GM20431 (cell line): ENCODE results near the gene FGB.
"Not testable (repeated sequence)": the region's sequence is repeated elsewhere in the genome, so short reads cannot be mapped to it uniquely, and the experiment has no call there.

Source experiments
- in situ Hi-C: fragments of 300-500 bp; cut with MseI, MboI; formaldehyde crosslinking; loops from one replicate; pipeline ENCODE4 v1.15.0; 2020; ENCODE audit warnings: low sequenced_read_pairs; ENCODE audit not compliant: unreplicated experiment

The FGB gene

GRCh38 chr4:154591890-154592289, 29.1 kb downstream of the FGB start:
- in situ Hi-C loops: no loop called here

- in situ Hi-C loops: no loop called here
These were observed 31.1 kb downstream of the FGB start for GRCh38 chr4:154593868-154594267.

- in situ Hi-C loops: not testable (repeated sequence)
These were observed 31.5 kb downstream of the FGB start for GRCh38 chr4:154594343-154594742.

- in situ Hi-C loops: no loop called here
These were observed 33.0 kb downstream of the FGB start for GRCh38 chr4:154595807-154596206.

GRCh38 chr4:154597281-154597680, 34.5 kb downstream of the FGB start:
- in situ Hi-C loops: not testable (repeated sequence)

- in situ Hi-C loops: no loop called here
These were observed 35.3 kb downstream of the FGB start for GRCh38 chr4:154597798-154598774.

- in situ Hi-C loops: no loop called here
These were observed 39.7 kb downstream of the FGB start for GRCh38 chr4:154602404-154603020.

GRCh38 chr4:154603033-154603943, 40.5 kb downstream of the FGB start:
- in situ Hi-C loops: no loop called here

GRCh38 chr4:154604696-154605200, 41.9 kb downstream of the FGB start:
- in situ Hi-C loops: no loop called here

- in situ Hi-C loops: no loop called here
These were observed 44.2 kb downstream of the FGB start for GRCh38 chr4:154606728-154607723.

GRCh38 chr4:154608361-154609252, 45.8 kb downstream of the FGB start:
- in situ Hi-C loops: no loop called here

- in situ Hi-C loops: no loop called here
These were observed 46.7 kb downstream of the FGB start for GRCh38 chr4:154609532-154609931.

GRCh38 chr4:154610582-154610981, 47.8 kb downstream of the FGB start:
- in situ Hi-C loops: loop anchor here (10.0 kb wide), 1 partner anchor 56 kb away; the partner anchor contains the start of gene PLRG1

- in situ Hi-C loops: loop anchor here (10.0 kb wide), 1 partner anchor 57 kb away; the partner anchor contains the start of gene PLRG1
These were observed 49.0 kb downstream of the FGB start for GRCh38 chr4:154611833-154612232.

GRCh38 chr4:154612472-154613414, 49.9 kb downstream of the FGB start, which contains the start of gene FGG:
Gene FGG, minus strand, starts transcription at chr4:154612656. Its CDS starts 47 bp downstream, at chr4:154612609.
- in situ Hi-C loops: loop anchor here (10.0 kb wide), 1 partner anchor 58 kb away; the partner anchor contains the start of gene PLRG1

- in situ Hi-C loops: loop anchor here (10.0 kb wide), 1 partner anchor 60 kb away; the partner anchor contains the start of gene PLRG1
These were observed 51.5 kb downstream of the FGB start for GRCh38 chr4:154614306-154614705.
